WTC11 (cell line): ENCODE data around the gene WWP2. TPM values are rescaled to one million over a fixed set of nuclear protein-coding genes. Genes with fewer than 3 reads are reported as not detected.

ENCODE experiments used
- ATAC-seq: fragments of 200-7000 bp; cut with Tn5 transposase; 2 replicates; pipeline ENCODE4 v1.10.0; 2021; ENCODE audit warnings: mild to moderate bottlenecking, moderate library complexity
- CTCF ChIA-PET: fragments of 300-600 bp; sonication (Branson Sonifier 250); formaldehyde crosslinking; loops from one replicate; lab custom pipeline; 2021; ENCODE audit warnings: antibody characterized with exemption; lab: Charles Lee
- POLR2A ChIA-PET: fragments of 350-600 bp; sonication (Branson Sonifier 250); formaldehyde crosslinking; loops from one replicate; lab custom pipeline; 2021; ENCODE audit warnings: antibody characterized with exemption; lab: Charles Lee
- DNase-seq: peaks from one replicate; pipeline ENCODE4 v3.0.0; 2021; ENCODE audit warnings: low spot score
- H3K27ac Mint-ChIP-seq: 2 replicates; pipeline ENCODE4 v1.8.0; 2021; ENCODE audit warnings: mixed read lengths
- H3K27me3 Mint-ChIP-seq: 2 replicates; pipeline ENCODE4 v1.8.0; 2021; ENCODE audit warnings: low read depth, mild to moderate bottlenecking, moderate library complexity, mixed read lengths
- H3K36me3 Mint-ChIP-seq: 2 replicates; pipeline ENCODE4 v1.8.0; 2021; ENCODE audit warnings: mixed read lengths
- H3K4me1 Mint-ChIP-seq: 2 replicates; pipeline ENCODE4 v1.8.0; 2022; ENCODE audit warnings: mixed read lengths
- H3K4me3 Mint-ChIP-seq: 2 replicates; pipeline ENCODE4 v1.8.0; 2021; ENCODE audit warnings: mild to moderate bottlenecking, moderate library complexity, mixed read lengths
- H3K9me3 Mint-ChIP-seq: 2 replicates; pipeline ENCODE4 v1.8.0; 2021; ENCODE audit warnings: mixed read lengths
- ARID4B ChIP-seq: sonication (generic); formaldehyde crosslinking; IDR thresholded peaks from 2 replicates; pipeline ENCODE4 v1.8.0; 2023; ENCODE audit warnings: missing genetic modification reagents, mild to moderate bottlenecking, borderline replicate concordance
- ATF6 ChIP-seq: sonication (generic); formaldehyde crosslinking; IDR thresholded peaks from 2 replicates; pipeline ENCODE4 v1.8.1; 2023; ENCODE audit warnings: mild to moderate bottlenecking, missing genetic modification reagents
- E2F1 ChIP-seq: sonication (generic); formaldehyde crosslinking; IDR thresholded peaks from 2 replicates; pipeline ENCODE4 v1.8.0; 2022; ENCODE audit warnings: mild to moderate bottlenecking, missing genetic modification reagents
- E2F5 ChIP-seq: sonication (generic); formaldehyde crosslinking; IDR thresholded peaks from 2 replicates; pipeline ENCODE4 v1.8.1; 2022; ENCODE audit warnings: mild to moderate bottlenecking, moderate library complexity, missing genetic modification reagents
- FOXK1 ChIP-seq: sonication (generic); formaldehyde crosslinking; IDR thresholded peaks from 2 replicates; pipeline ENCODE4 v1.8.0; 2022; ENCODE audit warnings: mild to moderate bottlenecking, moderate library complexity, missing genetic modification reagents
- GRHL2 ChIP-seq: fragments of 250-450 bp; sonication (Bioruptor Pico); IDR thresholded peaks from 2 replicates; pipeline ENCODE4 v1.8.0; 2022; ENCODE audit warnings: mild to moderate bottlenecking, moderate library complexity; ENCODE audit not compliant: insufficient replicate concordance, severe bottlenecking
- GTF2I ChIP-seq: fragments of 250-450 bp; sonication (Bioruptor Pico); conservative IDR thresholded peaks from 2 replicates; pipeline ENCODE4 v1.4.0; 2021; ENCODE audit warnings: mild to moderate bottlenecking
- JAZF1 ChIP-seq: fragments of 250-450 bp; sonication (Bioruptor Pico); IDR thresholded peaks from 2 replicates; pipeline ENCODE4 v1.9.0; 2021; ENCODE audit warnings: moderate library complexity, mild to moderate bottlenecking, inconsistent platforms
- NR1H2 ChIP-seq: sonication (generic); formaldehyde crosslinking; IDR thresholded peaks from 2 replicates; pipeline ENCODE4 v1.9.0; 2021; ENCODE audit warnings: mild to moderate bottlenecking, moderate library complexity, missing genetic modification reagents
- RORB ChIP-seq: fragments of 250-450 bp; sonication (Bioruptor Pico); IDR thresholded peaks from 2 replicates; pipeline ENCODE4 v1.9.0; 2021; ENCODE audit warnings: mild to moderate bottlenecking
- SMAD3 ChIP-seq: sonication (generic); formaldehyde crosslinking; IDR thresholded peaks from 2 replicates; pipeline ENCODE4 v1.8.0; 2022; ENCODE audit warnings: missing genetic modification reagents, mild to moderate bottlenecking, borderline replicate concordance
- SMAD4 ChIP-seq: sonication (generic); formaldehyde crosslinking; IDR thresholded peaks from 2 replicates; pipeline ENCODE4 v1.8.0; 2022; ENCODE audit warnings: mild to moderate bottlenecking, missing genetic modification reagents
- TEAD4 ChIP-seq: sonication (generic); formaldehyde crosslinking; IDR thresholded peaks from 2 replicates; pipeline ENCODE4 v1.8.0; 2022; ENCODE audit warnings: mild to moderate bottlenecking, missing genetic modification reagents
- TP53 ChIP-seq: sonication (generic); formaldehyde crosslinking; IDR thresholded peaks from 2 replicates; pipeline ENCODE4 v1.8.1; 2023; ENCODE audit warnings: mild to moderate bottlenecking, missing genetic modification reagents
- ZNF219 ChIP-seq: sonication (generic); formaldehyde crosslinking; IDR thresholded peaks from 2 replicates; pipeline ENCODE4 v1.8.0; 2023; ENCODE audit warnings: missing genetic modification reagents, mild to moderate bottlenecking, borderline replicate concordance
- ZNF263 ChIP-seq: sonication (generic); formaldehyde crosslinking; IDR thresholded peaks from 2 replicates; pipeline ENCODE4 v1.8.1; 2022; ENCODE audit warnings: low read depth, mild to moderate bottlenecking, moderate library complexity, missing genetic modification reagents
- ZNF281 ChIP-seq: sonication (generic); formaldehyde crosslinking; IDR thresholded peaks from 2 replicates; pipeline ENCODE4 v1.8.0; 2023; ENCODE audit warnings: mild to moderate bottlenecking, missing genetic modification reagents
- ZNF317 ChIP-seq: sonication (generic); formaldehyde crosslinking; IDR thresholded peaks from 2 replicates; pipeline ENCODE4 v1.8.1; 2023; ENCODE audit warnings: low read depth, mild to moderate bottlenecking, moderate library complexity, missing genetic modification reagents, borderline replicate concordance
- total RNA-seq: library from RNA; stranded (reverse); gene quantifications from 3 replicates; pipeline ENCODE4 v1.2.3, GENCODE V29; 2021
- TF ChIP-seq, protein P1 (sequence below): fragments of 250-450 bp; sonication (Bioruptor Pico); conservative IDR thresholded peaks from 2 replicates; pipeline ENCODE4 v1.9.0; 2021; ENCODE audit warnings: mild to moderate bottlenecking
- TF ChIP-seq, protein P2 (sequence below): sonication (generic); formaldehyde crosslinking; IDR thresholded peaks from 2 replicates; pipeline ENCODE4 v1.8.0; 2023; ENCODE audit warnings: missing genetic modification reagents
- TF ChIP-seq, protein P3 (sequence below): fragments of 250-450 bp; sonication (Bioruptor Pico); IDR thresholded peaks from 2 replicates; pipeline ENCODE4 v1.9.0; 2021; ENCODE audit warnings: mild to moderate bottlenecking

WWP2 gene
- total RNA-seq, 1 experiment from 2014 or later, result 39.1 TPM

DNA sequence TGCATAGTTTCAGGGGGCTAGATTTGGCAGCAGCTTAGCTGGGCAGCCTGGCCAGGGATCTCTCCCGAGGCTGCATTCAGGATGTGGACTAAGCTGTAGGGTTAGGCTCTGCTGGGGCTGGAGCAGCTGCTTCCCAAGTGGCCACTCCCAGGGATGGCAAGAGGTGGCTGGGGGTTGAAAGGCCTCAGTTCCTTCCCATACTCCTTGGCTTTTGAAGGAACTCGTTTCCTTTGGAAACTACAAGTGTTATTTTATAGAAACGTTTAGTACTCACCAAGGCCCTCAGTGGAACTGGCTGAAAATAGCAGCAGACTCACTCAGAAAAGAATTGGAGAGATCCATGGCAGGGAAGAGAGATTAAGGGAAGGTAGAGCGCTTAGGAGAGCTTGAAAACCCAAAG is 76.4 kb downstream of the WWP2 start (continued):
- TF ChIP-seq, protein P1, sequence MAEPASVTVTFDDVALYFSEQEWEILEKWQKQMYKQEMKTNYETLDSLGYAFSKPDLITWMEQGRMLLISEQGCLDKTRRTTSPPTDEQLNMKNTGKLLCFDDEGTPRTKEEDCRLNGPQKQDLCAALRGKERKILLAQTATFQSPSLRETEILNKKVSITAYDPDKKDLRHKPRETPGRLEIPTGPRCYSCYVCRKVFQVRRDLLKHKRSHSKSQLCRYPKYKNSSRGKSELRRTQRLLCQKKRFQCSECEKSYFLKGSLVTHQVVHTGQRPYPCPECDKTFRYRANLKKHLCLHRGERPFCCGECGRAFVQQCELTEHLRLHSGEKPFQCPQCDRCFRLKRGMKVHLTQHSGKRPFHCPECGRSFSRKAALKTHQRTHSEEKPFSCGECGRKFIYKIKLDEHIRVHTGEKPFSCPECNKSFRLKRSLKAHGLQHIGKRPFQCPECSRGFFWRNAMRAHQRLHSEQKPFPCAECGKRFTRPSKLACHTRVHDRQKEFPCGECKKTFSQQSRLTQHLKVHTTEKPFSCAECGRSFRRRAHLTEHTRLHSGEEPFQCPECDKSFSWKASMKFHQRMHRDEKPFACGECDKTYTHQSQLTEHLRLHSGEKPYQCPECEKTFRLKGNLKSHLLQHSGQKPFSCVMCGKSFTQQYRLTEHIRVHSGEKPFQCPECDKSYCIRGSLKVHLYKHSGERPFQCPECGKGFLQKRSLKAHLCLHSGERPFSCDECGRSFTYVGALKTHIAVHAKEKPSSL, result no peak
- no peak for TF ChIP-seq JAZF1 (CRISPR knock-in tag)
- no peak for TF ChIP-seq E2F5
- no peak for TF ChIP-seq NR1H2 (CRISPR knock-in tag)
- no peak for TF ChIP-seq ATF6
- TF ChIP-seq SMAD3 (CRISPR knock-in tag), result no peak

GRCh38 chr16:69839240-69839688 is 77.1 kb downstream of the WWP2 start:
- Mint-ChIP-seq H3K27ac (no peak overlapping the region), H3K4me3 (no peak overlapping the region), H3K4me1 (peaks cover 3% of the 10 kb centered on the region; the same call in 1 of the 2 replicates), H3K9me3 (no peaks in the 10 kb centered on the region), H3K27me3 (no peaks in the 10 kb centered on the region), H3K36me3 (peaks cover 14% of the 10 kb centered on the region)
- DNase-seq (no peak), ATAC-seq (no peak)
- POLR2A ChIA-PET, result no interaction called here
- CTCF ChIA-PET, result interaction anchor here (1.3 kb wide), 1 partner anchor 91 kb away, joined by 3 read pairs; no protein-coding TSS in a partner anchor
- no peak for TF ChIP-seq FOXK1 (CRISPR knock-in tag)
- no peak for TF ChIP-seq E2F1
- TF ChIP-seq ZNF219 (CRISPR knock-in tag), result no peak
- no peak for TF ChIP-seq GRHL2 (CRISPR knock-in tag)
- TF ChIP-seq NR1H2 (CRISPR knock-in tag), result no peak
- TF ChIP-seq ZNF317 (CRISPR knock-in tag), result no peak
- no peak for TF ChIP-seq TEAD4
- TF ChIP-seq GTF2I (CRISPR knock-in tag), result no peak
- TF ChIP-seq, protein P2, sequence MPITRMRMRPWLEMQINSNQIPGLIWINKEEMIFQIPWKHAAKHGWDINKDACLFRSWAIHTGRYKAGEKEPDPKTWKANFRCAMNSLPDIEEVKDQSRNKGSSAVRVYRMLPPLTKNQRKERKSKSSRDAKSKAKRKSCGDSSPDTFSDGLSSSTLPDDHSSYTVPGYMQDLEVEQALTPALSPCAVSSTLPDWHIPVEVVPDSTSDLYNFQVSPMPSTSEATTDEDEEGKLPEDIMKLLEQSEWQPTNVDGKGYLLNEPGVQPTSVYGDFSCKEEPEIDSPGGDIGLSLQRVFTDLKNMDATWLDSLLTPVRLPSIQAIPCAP (CRISPR knock-in tag), result no peak
- TF ChIP-seq RORB, result no peak
- TF ChIP-seq SMAD4 (CRISPR knock-in tag), result no peak
- no peak for TF ChIP-seq ZNF263
- TF ChIP-seq ARID4B (CRISPR knock-in tag), result no peak
- TF ChIP-seq, protein P3, sequence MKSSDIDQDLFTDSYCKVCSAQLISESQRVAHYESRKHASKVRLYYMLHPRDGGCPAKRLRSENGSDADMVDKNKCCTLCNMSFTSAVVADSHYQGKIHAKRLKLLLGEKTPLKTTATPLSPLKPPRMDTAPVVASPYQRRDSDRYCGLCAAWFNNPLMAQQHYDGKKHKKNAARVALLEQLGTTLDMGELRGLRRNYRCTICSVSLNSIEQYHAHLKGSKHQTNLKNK (CRISPR knock-in tag), result no peak
- no peak for TF ChIP-seq TP53
- no peak for TF ChIP-seq ZNF281 (CRISPR knock-in tag)
